Neural crest cell (in vitro differentiated cells): ENCODE measurements around the gene KLHL11. TPM values are rescaled to one million over a fixed set of nuclear protein-coding genes. Genes with fewer than 3 reads are reported as not detected.

Experiments
- DNase-seq: peaks from one replicate; pipeline ENCODE4 v3.0.0; 2021; ENCODE audit warnings: low read depth, mixed read lengths, low spot score
- H3K27ac Mint-ChIP-seq: one replicate; pipeline ENCODE4 v1.8.0; 2021; ENCODE audit warnings: mild to moderate bottlenecking, mixed read lengths; ENCODE audit not compliant: unreplicated experiment
- H3K27me3 Mint-ChIP-seq: 2 replicates; pipeline ENCODE4 v1.8.0; 2021; ENCODE audit warnings: low read depth, mild to moderate bottlenecking, mixed read lengths
- H3K36me3 Mint-ChIP-seq: 2 replicates; pipeline ENCODE4 v1.8.0; 2021; ENCODE audit warnings: low read depth, mild to moderate bottlenecking, mixed read lengths
- H3K4me1 Mint-ChIP-seq: 2 replicates; pipeline ENCODE4 v1.8.0; 2021; ENCODE audit warnings: mixed read lengths
- H3K4me3 Mint-ChIP-seq: one replicate; pipeline ENCODE4 v1.8.0; 2021; ENCODE audit warnings: mild to moderate bottlenecking, mixed read lengths
- H3K9me3 Mint-ChIP-seq: 2 replicates; pipeline ENCODE4 v1.8.0; 2021; ENCODE audit warnings: mixed read lengths
- CTCF ChIP-seq: fragments of 200-600 bp; sonication (generic); conservative IDR thresholded peaks from 2 replicates; pipeline ENCODE4 v1.5.0; 2021; ENCODE audit warnings: antibody characterized with exemption, mild to moderate bottlenecking
- total RNA-seq: library from RNA; stranded (reverse); gene quantifications from 2 replicates; pipeline ENCODE4 v1.2.1, GENCODE V29; 2021

Gene KLHL11
- total RNA-seq, 1 donor from 2014 or later, result 20.4 TPM

GRCh38 chr17:41822216-41823140, 42.7 kb downstream of the KLHL11 start:
- no peak for TF ChIP-seq CTCF
- DNase-seq, result no peak
- H3K36me3 Mint-ChIP-seq, result peaks cover 4% of the 10 kb centered on the region
- H3K27me3 Mint-ChIP-seq, result no peaks in the 10 kb centered on the region
- no peaks in the 10 kb centered on the region for H3K9me3 Mint-ChIP-seq
- H3K4me1 Mint-ChIP-seq, result peaks cover 24% of the 10 kb centered on the region
- peak overlapping the region; percentile 86 for H3K27ac Mint-ChIP-seq
- H3K4me3 Mint-ChIP-seq, result peak overlapping the region; percentile 66

GRCh38 chr17:41821776-41822175, 43.4 kb downstream of the KLHL11 start:
- Mint-ChIP-seq H3K4me3 (no peak overlapping the region), H3K27ac (peak overlapping the region; percentile 86), H3K27me3 (no peaks in the 10 kb centered on the region), H3K36me3 (peaks cover 6% of the 10 kb centered on the region), H3K4me1 (peaks cover 24% of the 10 kb centered on the region), H3K9me3 (no peaks in the 10 kb centered on the region)
- DNase-seq, result no peak
- no peak for TF ChIP-seq CTCF

- TF ChIP-seq CTCF, result no peak
- Mint-ChIP-seq H3K9me3 (no peaks in the 10 kb centered on the region), H3K36me3 (peaks cover 8% of the 10 kb centered on the region), H3K27ac (no peak overlapping the region), H3K27me3 (no peaks in the 10 kb centered on the region), H3K4me3 (peak overlapping the region; percentile 61), H3K4me1 (peaks cover 29% of the 10 kb centered on the region)
- DNase-seq, result no peak
These were observed 47.2 kb downstream of the KLHL11 start for GRCh38 chr17:41818024-41818423.

GRCh38 chr17:41816637-41817320, 48.4 kb downstream of the KLHL11 start:
- Mint-ChIP-seq H3K4me1 (peaks cover 24% of the 10 kb centered on the region), H3K27ac (peak overlapping the region; percentile 57)
- DNase-seq, result no peak

GRCh38 chr17:41814195-41814594, 51.0 kb downstream of the KLHL11 start:
- no peak for DNase-seq
- H3K27ac Mint-ChIP-seq, result peak overlapping the region; percentile 88
- peak overlapping the region; percentile 100 for H3K4me3 Mint-ChIP-seq
- no peaks in the 10 kb centered on the region for H3K27me3 Mint-ChIP-seq
- H3K36me3 Mint-ChIP-seq, result peaks cover 11% of the 10 kb centered on the region
- no peaks in the 10 kb centered on the region for H3K9me3 Mint-ChIP-seq
- no peak for TF ChIP-seq CTCF
- H3K4me1 Mint-ChIP-seq, result peaks cover 38% of the 10 kb centered on the region

More at GRCh38 chr17:41816637-41817320, 48.4 kb downstream of the KLHL11 start:
- Mint-ChIP-seq H3K9me3 (no peaks in the 10 kb centered on the region), H3K4me3 (peak overlapping the region; percentile 66), H3K27me3 (no peaks in the 10 kb centered on the region), H3K36me3 (peaks cover 8% of the 10 kb centered on the region)
- no peak for TF ChIP-seq CTCF
